ENCODE results near the gene PARP4. TPM values are rescaled to one million over a fixed set of nuclear protein-coding genes. Genes with fewer than 3 reads are reported as not detected.
"Not testable (repeated sequence)": the region's sequence is repeated elsewhere in the genome, so short reads cannot be mapped to it uniquely, and the experiment has no call there.

PARP4 gene
- total RNA-seq, 4 donors from 2014 or later, result 17.0 to 31.6 (median 27.8) TPM

- DNase-seq (ENCODE audit: low spot score in 2 of 2), result no peak
- TF ChIP-seq POLR2A (IDR thresholded peaks at IDR 0.05), result no peak
- no peak for TF ChIP-seq CTCF (IDR thresholded peaks at IDR 0.05)
- intact Hi-C loops (cut with DNase I; ENCODE audit: low total_unique reads), result no loop called here
- H3K4me3 ChIP-seq (ENCODE audit: low read depth, poor library complexity, severe bottlenecking), result no peak overlapping the region
- 95 to 96% methylated on average over 6 of the region's 6 CpGs for WGBS, 2 donors
Observed at GRCh38 chr13:24489721-24490120, 22.9 kb downstream of the PARP4 start.

GRCh38 chr13:24488092-24488491, 24.5 kb downstream of the PARP4 start:
- H3K4me3 ChIP-seq (ENCODE audit: low read depth, poor library complexity, severe bottlenecking); DNase-seq (ENCODE audit: low spot score in 2 of 2); intact Hi-C loops (cut with DNase I; ENCODE audit: low total_unique reads): not testable (repeated sequence)
- 72 to 86% methylated on average over 4 to 8 of the region's 8 CpGs for WGBS, 2 donors

GRCh38 chr13:24486017-24486657, 26.4 kb downstream of the PARP4 start:
- intact Hi-C loops (cut with DNase I; ENCODE audit: low total_unique reads); DNase-seq (ENCODE audit: low spot score in 2 of 2): not testable (repeated sequence)
- WGBS, 2 donors, result 85 to 89% methylated on average over 3 of the region's 3 CpGs

GRCh38 chr13:24473686-24474085, 38.9 kb downstream of the PARP4 start:
- WGBS, 2 donors, result 89 to 95% methylated on average over 4 to 5 of the region's 5 CpGs
- TF ChIP-seq POLR2A (IDR thresholded peaks at IDR 0.05), result no peak
- TF ChIP-seq CTCF (IDR thresholded peaks at IDR 0.05), result no peak
- H3K4me3 ChIP-seq (ENCODE audit: low read depth, poor library complexity, severe bottlenecking), result no peak overlapping the region
- DNase-seq (ENCODE audit: low spot score in 2 of 2), result no peak
- intact Hi-C loops (cut with DNase I; ENCODE audit: low total_unique reads), result no loop called here

More at GRCh38 chr13:24486017-24486657, 26.4 kb downstream of the PARP4 start:
- not testable (repeated sequence) for H3K4me3 ChIP-seq (ENCODE audit: low read depth, poor library complexity, severe bottlenecking)

GRCh38 chr13:24472129-24472528, 40.4 kb downstream of the PARP4 start:
- WGBS, 2 donors, result 83 to 91% methylated on average over 4 to 5 of the region's 5 CpGs
- H3K4me3 ChIP-seq (ENCODE audit: low read depth, poor library complexity, severe bottlenecking); intact Hi-C loops (cut with DNase I; ENCODE audit: low total_unique reads); DNase-seq (ENCODE audit: low spot score in 2 of 2): not testable (repeated sequence)

GRCh38 chr13:24463078-24463477, 49.5 kb downstream of the PARP4 start:
- no peak for TF ChIP-seq CTCF (IDR thresholded peaks at IDR 0.05)
- TF ChIP-seq POLR2A (IDR thresholded peaks at IDR 0.05), result no peak
- no peak overlapping the region for H3K4me3 ChIP-seq (ENCODE audit: low read depth, poor library complexity, severe bottlenecking)
- intact Hi-C loops (cut with DNase I; ENCODE audit: low total_unique reads), result no loop called here
- 45 to 73% methylated on average over 2 of the region's 2 CpGs for WGBS, 2 donors
- DNase-seq (ENCODE audit: low spot score in 2 of 2), result no peak

GRCh38 chr13:24460256-24460655, 52.3 kb downstream of the PARP4 start:
- TF ChIP-seq POLR2A (IDR thresholded peaks at IDR 0.05) (no peak), CTCF (IDR thresholded peaks at IDR 0.05) (no peak)
- intact Hi-C loops (cut with DNase I; ENCODE audit: low total_unique reads), result no loop called here
- 36 to 39% methylated on average over 6 of the region's 6 CpGs for WGBS, 2 donors
- DNase-seq (ENCODE audit: low spot score in 2 of 2), result no peak
- H3K4me3 ChIP-seq (ENCODE audit: low read depth, poor library complexity, severe bottlenecking), result no peak overlapping the region
